Measurements from ENCODE around the gene PAN2. TPM values are rescaled to one million over a fixed set of nuclear protein-coding genes. Genes with fewer than 3 reads are reported as not detected.
A peak's percentile ranks its signal among the peaks of the same experiment; 100 is the strongest.

Gene PAN2
- polyA plus RNA-seq, 2 donors = 18.1 to 44.7 TPM

- H3K27ac ChIP-seq (ENCODE audit: low read depth in 2 of 2, low read length in 1 of 2) = no peak overlapping the region
- H3K4me3 ChIP-seq (ENCODE audit: low read depth in 1 of 2, low read length in 2 of 2) = no peak overlapping the region
- no peaks in the 10 kb centered on the region for H3K9me3 ChIP-seq (ENCODE audit: control insufficient read depth in 2 of 2, insufficient read depth in 1 of 2, low read depth in 1 of 2, low read length in 1 of 2)
- H3K4me1 ChIP-seq (ENCODE audit: control insufficient read depth in 2 of 2, insufficient read depth in 2 of 2, low read length in 1 of 2) = no peaks in the 10 kb centered on the region
- H3K36me3 ChIP-seq (ENCODE audit: control insufficient read depth in 2 of 2, insufficient read depth in 2 of 2, low read length in 1 of 2) = no peaks in the 10 kb centered on the region
- 85 to 90% methylated on average over 3 of the region's 3 CpGs for WGBS, 2 donors
- no peaks in the 10 kb centered on the region for H3K27me3 ChIP-seq (ENCODE audit: control insufficient read depth in 1 of 2, insufficient read depth in 2 of 2, low read length in 2 of 2)
Observed at GRCh38 chr12:56366948-56367347, 33.1 kb upstream of the PAN2 start.

- Histone ChIP-seq H3K27me3 (ENCODE audit: control insufficient read depth in 1 of 2, insufficient read depth in 2 of 2, low read length in 2 of 2) (no peaks in the 10 kb centered on the region), H3K9me3 (ENCODE audit: control insufficient read depth in 2 of 2, insufficient read depth in 1 of 2, low read depth in 1 of 2, low read length in 1 of 2) (no peaks in the 10 kb centered on the region), H3K4me3 (ENCODE audit: low read depth in 1 of 2, low read length in 2 of 2) (no peak within 1 kb of the TSS), H3K36me3 (ENCODE audit: control insufficient read depth in 2 of 2, insufficient read depth in 2 of 2, low read length in 1 of 2) (no peaks in the 10 kb centered on the region), H3K27ac (ENCODE audit: low read depth in 2 of 2, low read length in 1 of 2) (no peak within 1 kb of the TSS), H3K4me1 (ENCODE audit: control insufficient read depth in 2 of 2, insufficient read depth in 2 of 2, low read length in 1 of 2) (no peaks in the 10 kb centered on the region)
- 94 to 96% methylated on average over 10 of the region's 10 CpGs for WGBS, 2 donors
Observed at GRCh38 chr12:56362130-56363059, 28.6 kb upstream of the PAN2 start, which contains the start of gene APOF. APOF (minus strand) TSS chr12:56362857; CDS start chr12:56362745, 112 bp downstream.

- Histone ChIP-seq H3K4me3 (ENCODE audit: low read depth in 1 of 2, low read length in 2 of 2) (no peak overlapping the region), H3K4me1 (ENCODE audit: control insufficient read depth in 2 of 2, insufficient read depth in 2 of 2, low read length in 1 of 2) (no peaks in the 10 kb centered on the region), H3K36me3 (ENCODE audit: control insufficient read depth in 2 of 2, insufficient read depth in 2 of 2, low read length in 1 of 2) (no peaks in the 10 kb centered on the region), H3K27ac (ENCODE audit: low read depth in 2 of 2, low read length in 1 of 2) (no peak overlapping the region), H3K27me3 (ENCODE audit: control insufficient read depth in 1 of 2, insufficient read depth in 2 of 2, low read length in 2 of 2) (no peaks in the 10 kb centered on the region), H3K9me3 (ENCODE audit: control insufficient read depth in 2 of 2, insufficient read depth in 1 of 2, low read depth in 1 of 2, low read length in 1 of 2) (no peaks in the 10 kb centered on the region)
- WGBS, 2 donors = 80 to 82% methylated on average over 8 of the region's 8 CpGs
Observed at GRCh38 chr12:56361487-56362129, 27.8 kb upstream of the PAN2 start.

GRCh38 chr12:56359851-56360767 lies 26.3 kb upstream of the PAN2 start, which contains the start of gene STAT2:
STAT2 (minus strand) TSS chr12:56360107; CDS start chr12:56356571, 3,536 bp downstream.
- no peaks in the 10 kb centered on the region for H3K9me3 ChIP-seq (ENCODE audit: control insufficient read depth in 2 of 2, insufficient read depth in 1 of 2, low read depth in 1 of 2, low read length in 1 of 2)
- no peaks in the 10 kb centered on the region for H3K27me3 ChIP-seq (ENCODE audit: control insufficient read depth in 1 of 2, insufficient read depth in 2 of 2, low read length in 2 of 2)
- H3K27ac ChIP-seq (ENCODE audit: low read depth in 2 of 2, low read length in 1 of 2) = peak within 1 kb of the TSS; percentile 88 to 97
- peaks cover 12 to 13% of the 10 kb centered on the region in 2 donors for H3K36me3 ChIP-seq (ENCODE audit: control insufficient read depth in 2 of 2, insufficient read depth in 2 of 2, low read length in 1 of 2)
- peak within 1 kb of the TSS; percentile 66 to 72 for H3K4me3 ChIP-seq (ENCODE audit: low read depth in 1 of 2, low read length in 2 of 2)
- 0 to 1% methylated on average over 51 to 54 of the region's 54 CpGs for WGBS, 2 donors
- no peaks in the 10 kb centered on the region for H3K4me1 ChIP-seq (ENCODE audit: control insufficient read depth in 2 of 2, insufficient read depth in 2 of 2, low read length in 1 of 2)

GRCh38 chr12:56358836-56359532 lies 25.2 kb upstream of the PAN2 start:
- Histone ChIP-seq H3K9me3 (ENCODE audit: control insufficient read depth in 2 of 2, insufficient read depth in 1 of 2, low read depth in 1 of 2, low read length in 1 of 2) (no peaks in the 10 kb centered on the region), H3K4me1 (ENCODE audit: control insufficient read depth in 2 of 2, insufficient read depth in 2 of 2, low read length in 1 of 2) (no peaks in the 10 kb centered on the region), H3K27ac (ENCODE audit: low read depth in 2 of 2, low read length in 1 of 2) (peak overlapping the region in 1 of 2 donors; percentile 71), H3K4me3 (ENCODE audit: low read depth in 1 of 2, low read length in 2 of 2) (peak overlapping the region in 1 of 2 donors; percentile 72), H3K27me3 (ENCODE audit: control insufficient read depth in 1 of 2, insufficient read depth in 2 of 2, low read length in 2 of 2) (no peaks in the 10 kb centered on the region), H3K36me3 (ENCODE audit: control insufficient read depth in 2 of 2, insufficient read depth in 2 of 2, low read length in 1 of 2) (peaks cover 20 to 22% of the 10 kb centered on the region in 2 donors)
- WGBS, 2 donors = 7 to 10% methylated on average over 1 of the region's 1 CpG

GRCh38 chr12:56351325-56351724 lies 17.5 kb upstream of the PAN2 start:
- no peak overlapping the region for H3K27ac ChIP-seq (ENCODE audit: low read depth in 2 of 2, low read length in 1 of 2)
- WGBS, 2 donors = 94% methylated on average over 2 of the region's 2 CpGs
- H3K4me1 ChIP-seq (ENCODE audit: control insufficient read depth in 2 of 2, insufficient read depth in 2 of 2, low read length in 1 of 2) = no peaks in the 10 kb centered on the region
- H3K4me3 ChIP-seq (ENCODE audit: low read depth in 1 of 2, low read length in 2 of 2) = no peak overlapping the region
- H3K9me3 ChIP-seq (ENCODE audit: control insufficient read depth in 2 of 2, insufficient read depth in 1 of 2, low read depth in 1 of 2, low read length in 1 of 2) = no peaks in the 10 kb centered on the region
- H3K27me3 ChIP-seq (ENCODE audit: control insufficient read depth in 1 of 2, insufficient read depth in 2 of 2, low read length in 2 of 2) = no peaks in the 10 kb centered on the region
- peaks cover 36 to 58% of the 10 kb centered on the region in 2 donors for H3K36me3 ChIP-seq (ENCODE audit: control insufficient read depth in 2 of 2, insufficient read depth in 2 of 2, low read length in 1 of 2)

GRCh38 chr12:56350662-56351061 lies 16.9 kb upstream of the PAN2 start:
- H3K4me3 ChIP-seq (ENCODE audit: low read depth in 1 of 2, low read length in 2 of 2) = no peak overlapping the region
- no peaks in the 10 kb centered on the region for H3K4me1 ChIP-seq (ENCODE audit: control insufficient read depth in 2 of 2, insufficient read depth in 2 of 2, low read length in 1 of 2)
- H3K9me3 ChIP-seq (ENCODE audit: control insufficient read depth in 2 of 2, insufficient read depth in 1 of 2, low read depth in 1 of 2, low read length in 1 of 2) = no peaks in the 10 kb centered on the region
- H3K27ac ChIP-seq (ENCODE audit: low read depth in 2 of 2, low read length in 1 of 2) = no peak overlapping the region
- H3K36me3 ChIP-seq (ENCODE audit: control insufficient read depth in 2 of 2, insufficient read depth in 2 of 2, low read length in 1 of 2) = peaks cover 29 to 51% of the 10 kb centered on the region in 2 donors
- WGBS, 2 donors = 66 to 67% methylated on average over 2 of the region's 2 CpGs
- no peaks in the 10 kb centered on the region for H3K27me3 ChIP-seq (ENCODE audit: control insufficient read depth in 1 of 2, insufficient read depth in 2 of 2, low read length in 2 of 2)

- Histone ChIP-seq H3K9me3 (ENCODE audit: control insufficient read depth in 2 of 2, insufficient read depth in 1 of 2, low read depth in 1 of 2, low read length in 1 of 2) (no peaks in the 10 kb centered on the region), H3K4me3 (ENCODE audit: low read depth in 1 of 2, low read length in 2 of 2) (no peak overlapping the region), H3K36me3 (ENCODE audit: control insufficient read depth in 2 of 2, insufficient read depth in 2 of 2, low read length in 1 of 2) (peaks cover 16 to 40% of the 10 kb centered on the region in 2 donors), H3K27me3 (ENCODE audit: control insufficient read depth in 1 of 2, insufficient read depth in 2 of 2, low read length in 2 of 2) (no peaks in the 10 kb centered on the region), H3K4me1 (ENCODE audit: control insufficient read depth in 2 of 2, insufficient read depth in 2 of 2, low read length in 1 of 2) (no peaks in the 10 kb centered on the region), H3K27ac (ENCODE audit: low read depth in 2 of 2, low read length in 1 of 2) (no peak overlapping the region)
- WGBS, 2 donors = 93 to 97% methylated on average over 5 of the region's 5 CpGs
Observed at GRCh38 chr12:56348776-56349175, 15.0 kb upstream of the PAN2 start.

Measured in esophagus (tissue), 2 donors.